Measurements from ENCODE around the gene MAN1B1.
"Not testable (repeated sequence)": the region's sequence is repeated elsewhere in the genome, so short reads cannot be mapped to it uniquely, and the experiment has no call there.

MAN1B1 gene

GRCh38 chr9:137062384-137062783 is 24.4 kb upstream of the MAN1B1 start:
- TF ChIP-seq CTCF (IDR thresholded peaks at IDR 0.05; ENCODE audit: low read depth, low read length, missing control alignments) = no peak
- Histone ChIP-seq H3K4me3 (ENCODE audit: low read depth, low read length) (no peak overlapping the region), H3K27me3 (replicated peaks) (no peaks in the 10 kb centered on the region), H3K36me3 (replicated peaks) (no peaks in the 10 kb centered on the region), H3K27ac (no peak overlapping the region)
- in situ Hi-C loops (cut with HindIII; ENCODE audit: low pct_ligation_motif_present, low sequenced_read_pairs) = no loop called here
- no peak for DNase-seq

- in situ Hi-C loops (cut with HindIII; ENCODE audit: low pct_ligation_motif_present, low sequenced_read_pairs); DNase-seq; H3K4me3 ChIP-seq (ENCODE audit: low read depth, low read length); H3K27me3 ChIP-seq (replicated peaks); H3K27ac ChIP-seq; H3K36me3 ChIP-seq (replicated peaks): not testable (repeated sequence)
Measured at GRCh38 chr9:137062798-137063197, 24.0 kb upstream of the MAN1B1 start.

GRCh38 chr9:137063311-137064026 is 23.3 kb upstream of the MAN1B1 start:
- no peaks in the 10 kb centered on the region for H3K36me3 ChIP-seq (replicated peaks)
- H3K4me3 ChIP-seq (ENCODE audit: low read depth, low read length) = no peak overlapping the region
- no peak overlapping the region for H3K27ac ChIP-seq
- TF ChIP-seq CTCF (IDR thresholded peaks at IDR 0.05; ENCODE audit: low read depth, low read length, missing control alignments) = no peak
- no peaks in the 10 kb centered on the region for H3K27me3 ChIP-seq (replicated peaks)
- in situ Hi-C loops (cut with HindIII; ENCODE audit: low pct_ligation_motif_present, low sequenced_read_pairs) = no loop called here
- no peak for DNase-seq

GRCh38 chr9:137064027-137064879 is 22.5 kb upstream of the MAN1B1 start:
- TF ChIP-seq CTCF (IDR thresholded peaks at IDR 0.05; ENCODE audit: low read depth, low read length, missing control alignments) = peak; percentile 95
- no peaks in the 10 kb centered on the region for H3K36me3 ChIP-seq (replicated peaks)
- in situ Hi-C loops (cut with HindIII; ENCODE audit: low pct_ligation_motif_present, low sequenced_read_pairs) = no loop called here
- H3K27ac ChIP-seq = no peak overlapping the region
- H3K4me3 ChIP-seq (ENCODE audit: low read depth, low read length) = no peak overlapping the region
- H3K27me3 ChIP-seq (replicated peaks) = no peaks in the 10 kb centered on the region
- DNase-seq = no peak

- no peak overlapping the region for H3K4me3 ChIP-seq (ENCODE audit: low read depth, low read length)
- no peak overlapping the region for H3K27ac ChIP-seq
- H3K36me3 ChIP-seq (replicated peaks) = no peaks in the 10 kb centered on the region
- DNase-seq = no peak
- no peaks in the 10 kb centered on the region for H3K27me3 ChIP-seq (replicated peaks)
- no peak for TF ChIP-seq CTCF (IDR thresholded peaks at IDR 0.05; ENCODE audit: low read depth, low read length, missing control alignments)
- in situ Hi-C loops (cut with HindIII; ENCODE audit: low pct_ligation_motif_present, low sequenced_read_pairs) = no loop called here
Measured at GRCh38 chr9:137064880-137065164, 22.0 kb upstream of the MAN1B1 start.

- TF ChIP-seq CTCF (IDR thresholded peaks at IDR 0.05; ENCODE audit: low read depth, low read length, missing control alignments) = no peak
- Histone ChIP-seq H3K27me3 (replicated peaks) (no peaks in the 10 kb centered on the region), H3K36me3 (replicated peaks) (no peaks in the 10 kb centered on the region), H3K27ac (no peak overlapping the region), H3K4me3 (ENCODE audit: low read depth, low read length) (no peak overlapping the region)
- in situ Hi-C loops (cut with HindIII; ENCODE audit: low pct_ligation_motif_present, low sequenced_read_pairs) = no loop called here
- DNase-seq = no peak
Measured at GRCh38 chr9:137065336-137065967, 21.3 kb upstream of the MAN1B1 start.

All from brain microvascular endothelial cell (primary cell).